BJ (cell line): ENCODE measurements around the gene MPL. TPM values are rescaled to one million over a fixed set of nuclear protein-coding genes. Genes with fewer than 3 reads are reported as not detected.
A peak's percentile ranks its signal among the peaks of the same experiment; 100 is the strongest.

Experiments
- CTCF ChIA-PET: fragments of 350-600 bp; formaldehyde crosslinking; extraction: SDS; loops from one replicate; lab custom pipeline; 2021; ENCODE audit warnings: antibody characterized with exemption, inconsistent platforms; lab: Yijun Ruan, JAX
- POLR2A ChIA-PET: fragments of 300-600 bp; sonication (Branson Sonifier 250); formaldehyde crosslinking; extraction: SDS; loops from one replicate; lab custom pipeline; 2021; ENCODE audit warnings: antibody characterized with exemption; lab: Charles Lee
- DNase-seq: peaks from one replicate; pipeline ENCODE4 v3.0.0-alpha.2; 2011; ENCODE audit warnings: low read depth
- H3K27me3 ChIP-seq: 2 replicates; pipeline ENCODE4 v1.6.0; 2011; ENCODE audit warnings: low read length; ENCODE audit not compliant: control insufficient read depth, insufficient read depth
- H3K36me3 ChIP-seq: 2 replicates; pipeline ENCODE4 v1.5.1; 2011; ENCODE audit warnings: low read length; ENCODE audit not compliant: control insufficient read depth, insufficient read depth
- H3K4me3 ChIP-seq: 2 replicates; pipeline ENCODE4 v1.5.1; 2011; ENCODE audit warnings: low read depth, mild to moderate bottlenecking, control low read depth, low read length
- polyA plus RNA-seq: library from polyadenylated mRNA; depleted of rRNA; stranded (reverse); fragments of >200 nt; gene quantifications from 2 replicates; pipeline ENCODE4 v1.2.3, GENCODE V29; 2011
- TF ChIP-seq, protein P1 (sequence below): IDR thresholded peaks from 2 replicates; pipeline ENCODE4 v1.5.1; 2011; ENCODE audit warnings: low read depth, mild to moderate bottlenecking, control low read depth, inconsistent platforms, low read length, moderate library complexity; ENCODE audit not compliant: insufficient read depth

Gene MPL
- polyA plus RNA-seq, 1 experiment: not detected

DNA sequence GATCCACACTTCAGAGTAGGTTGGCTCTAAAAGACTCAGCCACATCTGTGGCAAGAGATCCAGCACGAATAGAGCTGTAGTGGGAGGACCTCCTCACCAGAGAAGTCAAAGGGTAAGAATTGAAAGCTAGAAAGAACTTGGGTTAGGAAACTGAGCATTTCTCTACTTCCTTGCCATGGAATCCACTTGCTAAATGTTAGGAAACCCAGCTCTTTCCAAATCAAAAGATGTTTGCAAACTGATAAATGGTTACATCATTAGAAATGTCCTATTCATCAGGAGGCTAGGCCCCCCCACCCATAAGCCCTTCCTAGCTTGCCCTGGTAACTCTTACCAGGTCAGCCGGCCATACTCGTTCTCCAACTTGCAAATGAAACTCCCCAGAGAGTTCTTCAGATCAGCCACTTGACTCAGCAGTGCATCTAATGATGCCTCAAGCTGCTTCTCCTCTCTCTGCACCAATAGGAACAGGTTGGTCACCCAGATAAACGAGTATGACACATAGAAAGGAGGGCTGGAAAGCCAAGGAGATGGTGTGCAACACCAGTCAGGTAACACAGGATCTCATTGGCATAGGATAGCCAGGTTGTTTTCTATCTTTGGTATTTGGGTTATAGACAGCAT, 50.5 kb downstream of the MPL start:
- peaks cover 30% of the 10 kb centered on the region for H3K36me3 ChIP-seq
- no peak for DNase-seq
- no peaks in the 10 kb centered on the region for H3K27me3 ChIP-seq
- TF ChIP-seq, protein P1, sequence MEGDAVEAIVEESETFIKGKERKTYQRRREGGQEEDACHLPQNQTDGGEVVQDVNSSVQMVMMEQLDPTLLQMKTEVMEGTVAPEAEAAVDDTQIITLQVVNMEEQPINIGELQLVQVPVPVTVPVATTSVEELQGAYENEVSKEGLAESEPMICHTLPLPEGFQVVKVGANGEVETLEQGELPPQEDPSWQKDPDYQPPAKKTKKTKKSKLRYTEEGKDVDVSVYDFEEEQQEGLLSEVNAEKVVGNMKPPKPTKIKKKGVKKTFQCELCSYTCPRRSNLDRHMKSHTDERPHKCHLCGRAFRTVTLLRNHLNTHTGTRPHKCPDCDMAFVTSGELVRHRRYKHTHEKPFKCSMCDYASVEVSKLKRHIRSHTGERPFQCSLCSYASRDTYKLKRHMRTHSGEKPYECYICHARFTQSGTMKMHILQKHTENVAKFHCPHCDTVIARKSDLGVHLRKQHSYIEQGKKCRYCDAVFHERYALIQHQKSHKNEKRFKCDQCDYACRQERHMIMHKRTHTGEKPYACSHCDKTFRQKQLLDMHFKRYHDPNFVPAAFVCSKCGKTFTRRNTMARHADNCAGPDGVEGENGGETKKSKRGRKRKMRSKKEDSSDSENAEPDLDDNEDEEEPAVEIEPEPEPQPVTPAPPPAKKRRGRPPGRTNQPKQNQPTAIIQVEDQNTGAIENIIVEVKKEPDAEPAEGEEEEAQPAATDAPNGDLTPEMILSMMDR: no peak
- ChIA-PET POLR2A (interaction anchor here (0.6 kb wide), 1 partner anchor 9 kb away, joined by 7 read pairs; no protein-coding TSS in a partner anchor), CTCF (interaction anchor here (1.1 kb wide), 1 partner anchor 26 kb away, joined by 3 read pairs; no protein-coding TSS in a partner anchor)
- peak overlapping the region; percentile 98; the same call in 1 of the 2 replicates for H3K4me3 ChIP-seq

DNA sequence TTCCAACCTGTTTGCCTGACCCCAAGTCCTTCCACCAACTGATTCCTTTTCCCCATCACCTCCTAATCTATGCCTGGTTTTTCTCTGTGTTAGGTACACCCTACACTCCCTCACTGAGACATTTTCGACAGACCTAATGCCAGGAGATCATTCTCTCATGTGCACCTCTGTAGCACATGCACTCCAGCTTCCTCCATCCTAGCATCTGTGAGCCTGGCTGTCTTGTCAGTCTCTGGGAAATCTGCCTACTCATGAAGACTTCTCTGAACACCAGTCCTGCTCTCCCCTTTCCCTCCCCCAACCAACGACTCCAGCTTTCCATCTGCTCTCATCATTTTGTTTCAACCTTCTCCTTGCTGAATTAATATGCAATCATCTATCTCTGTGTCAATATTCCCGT, 51.0 kb downstream of the MPL start:
- POLR2A ChIA-PET: no interaction called here
- CTCF ChIA-PET: interaction anchor here (1.1 to 1.6 kb wide), 3 partner anchors 13 to 26 kb away, joined by 3 to 5 read pairs (median 5); no protein-coding TSS in a partner anchor
- H3K36me3 ChIP-seq: peaks cover 26% of the 10 kb centered on the region
- DNase-seq: no peak
- peak overlapping the region; percentile 98 for H3K4me3 ChIP-seq
- H3K27me3 ChIP-seq: no peaks in the 10 kb centered on the region
- TF ChIP-seq, protein P1: no peak

DNA sequence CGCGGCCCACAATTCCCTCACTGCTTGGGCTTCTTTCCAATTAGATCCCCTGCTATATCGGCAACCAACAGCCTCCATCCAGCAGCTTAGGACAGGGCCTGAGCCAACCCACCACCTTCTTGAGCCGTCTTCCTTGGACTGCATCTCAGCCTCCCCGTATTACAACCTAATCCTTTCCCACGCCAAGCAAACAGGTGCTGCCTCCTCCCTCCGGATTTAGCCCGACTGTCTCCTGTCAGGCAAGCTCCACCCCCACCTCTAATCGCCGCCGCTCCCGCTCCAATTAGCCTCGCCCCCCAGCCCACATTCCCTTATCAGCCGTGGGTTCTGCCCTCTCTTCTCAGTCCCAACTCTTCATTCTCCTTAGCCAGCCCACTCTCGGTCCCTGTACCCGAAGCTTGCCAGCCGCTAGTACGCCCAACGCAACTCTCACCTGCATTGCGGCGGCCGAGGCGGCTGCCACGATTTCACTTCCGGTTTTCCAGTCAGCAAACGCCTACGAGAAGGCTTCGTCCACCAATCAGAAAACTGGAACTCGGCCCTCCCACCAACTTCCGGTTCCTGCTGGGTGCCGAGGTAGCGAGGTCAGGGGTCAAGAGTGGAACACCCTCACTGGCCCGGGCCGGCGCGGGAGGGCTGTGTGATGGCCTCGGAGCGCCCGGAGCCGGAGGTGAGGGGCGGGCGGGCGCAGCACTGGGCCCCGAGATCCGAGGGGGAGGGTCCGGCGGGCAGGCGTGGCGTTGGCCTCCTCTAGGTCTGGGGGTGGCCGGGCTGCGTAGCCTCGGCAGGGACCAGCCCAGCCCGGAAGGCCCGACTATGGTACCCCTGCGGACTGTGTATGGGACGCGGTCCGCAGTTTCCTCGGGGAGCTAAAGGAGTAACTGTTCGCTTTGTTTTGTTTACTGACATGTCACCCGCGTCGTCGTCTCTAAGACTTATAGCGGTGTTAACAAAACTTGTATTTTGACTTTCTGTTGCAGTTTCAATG, 52.0 kb downstream of the MPL start, which contains the start of the genes MED8 and SZT2:
MED8 (minus strand) TSS at position 475 of the 988 bp plus-strand sequence; CDS start at position 439, 36 bp downstream.
SZT2 (plus strand) TSS at position 574 of the 988 bp plus-strand sequence; CDS start at position 644, 70 bp downstream.
- ChIA-PET POLR2A (interaction anchor here (0.5 kb wide), 1 partner anchor 31 kb away, joined by 6 read pairs; the partner anchor contains the start of gene CDC20), CTCF (interaction anchor here (0.6 to 1.6 kb wide), 4 partner anchors 14 to 42 kb away, joined by 3 to 5 read pairs (median 4); no protein-coding TSS in a partner anchor)
- peak within 1 kb of the TSS; percentile 98 for H3K4me3 ChIP-seq
- DNase-seq: peak; percentile 56
- no peaks in the 10 kb centered on the region for H3K27me3 ChIP-seq
- TF ChIP-seq, protein P1: no peak
- peaks cover 21% of the 10 kb centered on the region for H3K36me3 ChIP-seq

DNA sequence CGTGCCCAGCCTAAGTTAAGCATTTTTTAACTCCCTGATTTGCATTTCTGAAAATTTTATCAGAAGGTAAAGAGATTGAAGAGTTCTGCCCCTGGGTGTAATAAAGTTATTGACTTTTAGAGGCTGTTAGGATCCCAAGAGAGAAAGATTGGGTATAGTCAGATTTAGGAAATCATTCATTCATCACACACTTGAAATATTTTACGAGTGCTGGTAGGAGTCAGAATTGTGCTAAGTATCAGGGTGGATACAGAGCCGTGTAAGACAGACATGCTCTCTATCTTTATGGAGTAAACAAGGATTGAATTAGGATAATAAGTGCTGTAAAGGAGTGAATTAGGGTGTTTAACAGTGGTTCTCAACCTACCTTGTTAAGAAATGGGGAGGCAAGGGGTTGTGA, 55.1 kb downstream of the MPL start:
- ChIA-PET CTCF (no interaction called here), POLR2A (no interaction called here)
- TF ChIP-seq, protein P1: no peak
- DNase-seq: no peak
- no peak overlapping the region for H3K4me3 ChIP-seq
- peaks cover 3% of the 10 kb centered on the region for H3K36me3 ChIP-seq
- no peaks in the 10 kb centered on the region for H3K27me3 ChIP-seq
